Esophagus muscularis mucosa (tissue), 4 donors: ENCODE data around the gene EPB42. TPM values are rescaled to one million over a fixed set of nuclear protein-coding genes. Genes with fewer than 3 reads are reported as not detected.

Experiments
- DNase-seq: peaks from one replicate; pipeline ENCODE4 v3.0.0-alpha.2; 2017; ENCODE audit errors: extremely low spot score
- H3K27ac ChIP-seq, 4 donors: fragments of 200-600 bp; sonication (generic); replicated peaks in 1 of 4; 1 replicate in 3 of 4; 2 replicates in 1 of 4; pipeline ENCODE4 v1.5.1; 2016 to 2019; ENCODE audit warnings: mild to moderate bottlenecking in 1 of 4
- H3K27me3 ChIP-seq, 4 donors: fragments of 200-600 bp; sonication (generic); one replicate each; pipeline versions ENCODE4 v1.5.1 to v1.6.0; 2016 to 2019
- H3K36me3 ChIP-seq, 4 donors: fragments of 200-600 bp; sonication (generic); one replicate each; pipeline ENCODE4 v1.5.1; 2016 to 2019
- H3K4me1 ChIP-seq, 4 donors: fragments of 200-600 bp; sonication (generic); one replicate each; pipeline ENCODE4 v1.5.1; 2016 to 2019
- H3K4me3 ChIP-seq, 4 donors: fragments of 200-600 bp; sonication (generic); 1 replicate in 2 of 4; 2 replicates in 2 of 4; pipeline ENCODE4 v1.5.1; 2016 to 2019; ENCODE audit warnings: mild to moderate bottlenecking in 4 of 4, moderate library complexity in 1 of 4
- H3K9me3 ChIP-seq, 4 donors: fragments of 200-600 bp; sonication (generic); 1 replicate in 3 of 4; 2 replicates in 1 of 4; pipeline ENCODE4 v1.5.1; 2016 to 2019
- EP300 ChIP-seq: sonication (generic); formaldehyde crosslinking; IDR thresholded peaks from one replicate; pipeline ENCODE4 v1.6.1; 2017; ENCODE audit warnings: antibody characterized with exemption
- POLR2A ChIP-seq: fragments of 450-650 bp; IDR thresholded peaks from one replicate; pipeline ENCODE4 v1.6.1; 2017; ENCODE audit warnings: antibody characterized with exemption, moderate library complexity, mild to moderate bottlenecking, low read depth
- POLR2AphosphoS5 ChIP-seq, 2 donors: sonication (generic); formaldehyde crosslinking; IDR thresholded peaks; one replicate each; pipeline ENCODE4 v1.6.1; 2017; ENCODE audit warnings: antibody characterized with exemption in 2 of 2
- WGBS: methylation state at CpG from one replicate; pipeline ENCODE4 v1.1.5; 2018; 5-methylcytosine and 5-hydroxymethylcytosine counted together
- intact Hi-C: fragments of 100-400 bp; cut with DNase I; formaldehyde crosslinking; loops from one replicate; pipeline ENCODE4 v1.15.1; 2023
- total RNA-seq, 4 donors: library from RNA; depleted of rRNA; stranded (reverse); fragments of >200 nt; gene quantifications; one replicate each; pipeline versions ENCODE4 v1.1.0 to v1.2.1, GENCODE V29; 2016
- TF ChIP-seq, protein P1 (sequence below), 3 experiments: fragments of 200-600 bp in 2 of 3; fragments of 450-650 bp in 1 of 3; sonication (generic) in 2 of 3; IDR thresholded peaks; one replicate each; pipeline ENCODE4 v1.5.1; 2017 to 2019; ENCODE audit warnings: antibody characterized with exemption in 3 of 3, mild to moderate bottlenecking in 2 of 3, moderate library complexity in 1 of 3

The EPB42 gene
- total RNA-seq, 4 donors from 2014 or later = 0.33 TPM; not detected in 3

DNA sequence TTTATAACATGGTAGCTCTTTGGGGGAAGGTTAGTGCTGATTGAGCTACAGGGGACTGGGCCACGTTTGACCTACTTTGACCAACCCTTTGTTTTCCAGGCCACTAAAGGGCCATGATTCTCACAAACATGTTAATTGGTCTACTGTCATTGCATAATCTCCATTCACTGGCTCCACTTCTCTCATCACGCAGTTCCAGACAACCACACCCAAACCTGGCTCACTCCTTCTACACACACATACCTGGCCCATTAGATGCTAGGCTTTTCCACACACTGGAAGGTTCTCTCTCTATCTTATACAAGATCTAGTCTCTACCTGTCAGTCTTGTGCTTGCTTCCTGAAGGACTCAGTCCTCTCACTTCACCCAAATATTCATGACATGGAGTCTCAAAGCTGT, 30.0 kb upstream of the EPB42 start:
- Histone ChIP-seq H3K4me1 (no peaks in the 10 kb centered on the region), H3K27me3 (peaks cover 0 to 6% (median 0%) of the 10 kb centered on the region in 4 donors), H3K9me3 (no peaks in the 10 kb centered on the region), H3K4me3 (no peak overlapping the region), H3K36me3 (no peaks in the 10 kb centered on the region), H3K27ac (no peak overlapping the region)
- TF ChIP-seq POLR2A = no peak
- no peak for TF ChIP-seq POLR2AphosphoS5 (IDR thresholded peaks at IDR 0.05)
- TF ChIP-seq EP300 = no peak
- TF ChIP-seq, protein P1, sequence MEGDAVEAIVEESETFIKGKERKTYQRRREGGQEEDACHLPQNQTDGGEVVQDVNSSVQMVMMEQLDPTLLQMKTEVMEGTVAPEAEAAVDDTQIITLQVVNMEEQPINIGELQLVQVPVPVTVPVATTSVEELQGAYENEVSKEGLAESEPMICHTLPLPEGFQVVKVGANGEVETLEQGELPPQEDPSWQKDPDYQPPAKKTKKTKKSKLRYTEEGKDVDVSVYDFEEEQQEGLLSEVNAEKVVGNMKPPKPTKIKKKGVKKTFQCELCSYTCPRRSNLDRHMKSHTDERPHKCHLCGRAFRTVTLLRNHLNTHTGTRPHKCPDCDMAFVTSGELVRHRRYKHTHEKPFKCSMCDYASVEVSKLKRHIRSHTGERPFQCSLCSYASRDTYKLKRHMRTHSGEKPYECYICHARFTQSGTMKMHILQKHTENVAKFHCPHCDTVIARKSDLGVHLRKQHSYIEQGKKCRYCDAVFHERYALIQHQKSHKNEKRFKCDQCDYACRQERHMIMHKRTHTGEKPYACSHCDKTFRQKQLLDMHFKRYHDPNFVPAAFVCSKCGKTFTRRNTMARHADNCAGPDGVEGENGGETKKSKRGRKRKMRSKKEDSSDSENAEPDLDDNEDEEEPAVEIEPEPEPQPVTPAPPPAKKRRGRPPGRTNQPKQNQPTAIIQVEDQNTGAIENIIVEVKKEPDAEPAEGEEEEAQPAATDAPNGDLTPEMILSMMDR (IDR thresholded peaks at IDR 0.05) = no peak
- intact Hi-C loops = no loop called here
- no peak for DNase-seq
- WGBS = 88% methylated on average over 2 of the region's 2 CpGs

DNA sequence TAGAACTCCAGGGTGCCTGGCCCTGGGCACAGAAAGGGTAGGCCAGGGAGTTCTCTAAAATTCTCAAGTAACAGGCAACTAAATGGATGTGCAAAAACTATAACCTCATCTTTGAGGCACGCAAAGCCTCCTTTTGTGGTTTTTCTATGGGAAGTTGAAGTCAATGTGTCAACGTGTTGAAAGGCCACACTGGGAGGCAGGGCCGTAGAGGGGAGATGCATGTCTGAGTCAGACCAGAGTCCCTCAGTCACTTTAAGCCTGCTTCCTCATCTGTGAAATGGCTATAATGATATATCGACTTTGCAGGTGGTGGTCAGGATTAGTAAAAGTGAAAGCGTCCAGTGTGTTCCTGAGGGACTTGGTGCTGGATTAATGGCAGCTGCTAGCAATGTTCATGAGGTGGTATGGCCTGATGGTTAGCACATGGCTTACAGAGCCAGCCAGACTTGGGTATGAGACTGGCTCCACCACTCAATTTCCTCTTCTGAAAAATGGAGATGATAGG, 28.9 kb upstream of the EPB42 start:
- H3K9me3 ChIP-seq = no peaks in the 10 kb centered on the region
- intact Hi-C loops = no loop called here
- H3K27me3 ChIP-seq = peaks cover 0 to 6% (median 0%) of the 10 kb centered on the region in 4 donors
- no peak overlapping the region for H3K4me3 ChIP-seq
- no peak for DNase-seq
- WGBS = 62% methylated on average over 5 of the region's 5 CpGs
- H3K27ac ChIP-seq = no peak overlapping the region
- no peaks in the 10 kb centered on the region for H3K4me1 ChIP-seq
- no peaks in the 10 kb centered on the region for H3K36me3 ChIP-seq
- no peak for TF ChIP-seq POLR2AphosphoS5 (IDR thresholded peaks at IDR 0.05)
- no peak for TF ChIP-seq EP300
- TF ChIP-seq, protein P1 (IDR thresholded peaks at IDR 0.05) = no peak
- TF ChIP-seq POLR2A = no peak

DNA sequence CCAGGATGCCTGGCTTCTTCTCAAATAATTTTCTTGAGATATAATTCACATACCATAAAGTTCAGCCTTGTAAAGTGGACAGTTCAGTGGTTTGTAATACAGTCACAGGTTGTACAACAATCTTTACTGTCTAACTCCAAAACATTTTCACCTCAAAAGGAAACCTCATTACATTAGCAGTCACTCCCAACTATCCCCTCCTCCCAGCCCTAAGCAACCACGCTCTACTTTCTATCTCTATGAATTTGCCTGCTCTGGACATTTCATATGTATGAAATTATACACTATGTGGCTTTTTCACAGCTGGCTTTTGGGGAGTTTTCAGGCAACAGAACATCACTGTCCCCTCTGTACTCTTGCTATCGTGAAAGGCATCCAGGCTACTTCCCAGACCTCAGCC, 28.4 kb upstream of the EPB42 start:
- H3K27ac ChIP-seq = no peak overlapping the region
- TF ChIP-seq POLR2AphosphoS5 (IDR thresholded peaks at IDR 0.05) = no peak
- no peak for TF ChIP-seq EP300
- TF ChIP-seq, protein P1 (IDR thresholded peaks at IDR 0.05) = no peak
- TF ChIP-seq POLR2A = no peak
- no peak for DNase-seq
- no peaks in the 10 kb centered on the region for H3K9me3 ChIP-seq
- H3K36me3 ChIP-seq = no peaks in the 10 kb centered on the region
- H3K27me3 ChIP-seq = peaks cover 0 to 6% (median 0%) of the 10 kb centered on the region in 4 donors
- no peaks in the 10 kb centered on the region for H3K4me1 ChIP-seq
- whole genome bisulfite sequencing = 76% methylated on average over 2 of the region's 2 CpGs
- no peak overlapping the region for H3K4me3 ChIP-seq
- intact Hi-C loops = no loop called here

DNA sequence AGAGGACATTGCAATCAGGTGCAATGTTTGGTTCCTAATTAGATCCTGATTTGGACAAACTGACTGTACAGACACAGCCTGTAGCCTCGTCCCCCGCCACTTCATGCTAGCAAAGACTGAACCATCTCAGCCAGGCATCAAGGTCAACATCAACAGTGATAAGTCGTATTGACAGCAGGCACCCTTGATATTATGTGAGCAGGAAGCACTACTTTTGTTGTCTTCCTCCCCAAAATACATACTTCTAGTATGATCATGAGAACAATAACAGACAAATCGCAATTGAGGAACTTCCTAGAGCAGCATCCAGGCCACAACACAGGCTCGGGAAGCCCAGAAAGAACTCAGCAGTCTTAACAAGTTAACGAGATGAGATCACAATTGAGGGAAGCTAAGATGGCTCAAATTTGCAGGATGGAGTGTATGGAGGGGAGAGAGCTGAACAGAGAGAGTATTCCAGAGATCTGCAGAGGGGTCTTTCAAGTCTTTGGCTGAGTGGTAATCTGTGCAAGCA, 25.5 kb upstream of the EPB42 start:
- WGBS = 73% methylated on average over 6 of the region's 6 CpGs
- Histone ChIP-seq H3K9me3 (no peaks in the 10 kb centered on the region), H3K4me3 (no peak overlapping the region), H3K27ac (no peak overlapping the region), H3K36me3 (no peaks in the 10 kb centered on the region), H3K4me1 (no peaks in the 10 kb centered on the region), H3K27me3 (no peaks in the 10 kb centered on the region)
- TF ChIP-seq POLR2A = no peak
- no peak for TF ChIP-seq EP300
- TF ChIP-seq, protein P1 (IDR thresholded peaks at IDR 0.05) = no peak
- no peak for TF ChIP-seq POLR2AphosphoS5 (IDR thresholded peaks at IDR 0.05)
- DNase-seq = no peak
- intact Hi-C loops = no loop called here

DNA sequence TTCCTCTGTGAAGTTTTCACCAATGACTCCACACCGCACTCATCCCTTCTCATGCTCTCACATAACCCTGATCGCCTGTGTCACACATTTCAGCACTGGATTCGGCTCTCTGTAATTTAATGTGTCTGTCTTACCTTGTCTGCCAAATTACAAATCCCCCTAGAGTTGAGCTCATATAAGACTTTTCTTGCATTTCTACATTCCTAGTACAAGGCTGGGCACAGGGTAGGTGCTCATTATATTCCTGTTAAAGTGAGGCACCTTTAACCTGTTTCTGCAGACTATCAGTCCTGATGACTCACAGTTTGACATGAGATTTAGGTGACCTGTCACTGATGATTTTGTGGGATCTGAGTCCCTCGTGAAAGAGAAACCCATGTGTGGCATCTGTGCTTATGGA, 23.3 kb upstream of the EPB42 start:
- Histone ChIP-seq H3K4me3 (no peak overlapping the region), H3K36me3 (no peaks in the 10 kb centered on the region), H3K27me3 (peaks cover 0 to 5% (median 0%) of the 10 kb centered on the region in 4 donors), H3K4me1 (peaks cover 0 to 6% (median under 1%) of the 10 kb centered on the region in 4 donors), H3K27ac (no peak overlapping the region), H3K9me3 (no peaks in the 10 kb centered on the region)
- no peak for DNase-seq
- TF ChIP-seq POLR2AphosphoS5 (IDR thresholded peaks at IDR 0.05) (no peak), EP300 (no peak), POLR2A (no peak)
- TF ChIP-seq, protein P1 (IDR thresholded peaks at IDR 0.05) = no peak
- intact Hi-C loops = no loop called here
- 87% methylated on average over 4 of the region's 4 CpGs for WGBS
